ENCODE measurements around the gene INAFM1. TPM values are rescaled to one million over a fixed set of nuclear protein-coding genes. Genes with fewer than 3 reads are reported as not detected.
A peak's percentile ranks its signal among the peaks of the same experiment; 100 is the strongest.

The INAFM1 gene
- total and polyA plus RNA-seq, 9 of the 15 experiments (the other 6 are each of a cell fraction or from before 2014, with no cell fraction given) = 0.71 to 30.9 (median 3.1) TPM

DNA sequence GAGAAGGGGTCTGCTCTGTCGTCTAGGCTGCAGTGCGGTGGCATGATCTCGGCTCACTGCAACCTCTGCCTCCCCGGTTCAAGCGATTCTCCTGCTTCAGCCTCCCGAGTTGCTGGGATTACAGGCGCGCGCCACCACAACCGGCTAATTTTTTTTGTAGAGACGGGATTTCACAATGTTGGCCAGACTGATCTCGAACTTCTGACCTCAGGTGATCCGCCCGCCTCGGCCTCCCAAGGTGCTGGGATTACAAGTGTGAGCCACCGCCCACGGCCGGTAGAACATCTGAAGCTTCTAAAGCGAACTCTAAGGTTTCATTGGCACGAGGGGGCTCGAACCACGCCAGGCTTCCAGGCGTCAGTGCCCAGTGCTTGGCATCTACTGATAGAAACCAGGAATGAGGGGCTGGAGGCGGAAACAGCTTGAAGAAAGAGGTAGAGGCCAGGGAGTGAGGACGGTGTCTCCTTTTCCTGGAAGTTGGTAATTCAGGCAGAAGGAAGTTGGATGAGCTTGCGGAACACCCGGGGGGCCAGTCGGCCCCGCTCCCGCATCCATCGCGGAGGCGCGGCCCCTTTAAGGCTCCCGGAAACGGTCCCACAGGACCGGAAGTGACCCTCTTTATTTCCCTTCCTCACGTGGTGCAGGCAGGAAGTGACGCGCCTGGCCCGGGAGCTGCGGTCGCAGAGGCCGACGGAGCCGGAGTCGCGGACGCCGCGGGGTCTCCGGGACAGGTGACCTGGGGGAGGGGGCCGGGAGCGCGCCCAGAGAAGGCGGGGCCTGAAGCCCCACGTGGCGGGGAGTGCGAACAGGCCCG, 18.6 kb upstream of the INAFM1 start, which contains the start of gene CCDC9 (continued):
- TF ChIP-seq, protein P1, sequence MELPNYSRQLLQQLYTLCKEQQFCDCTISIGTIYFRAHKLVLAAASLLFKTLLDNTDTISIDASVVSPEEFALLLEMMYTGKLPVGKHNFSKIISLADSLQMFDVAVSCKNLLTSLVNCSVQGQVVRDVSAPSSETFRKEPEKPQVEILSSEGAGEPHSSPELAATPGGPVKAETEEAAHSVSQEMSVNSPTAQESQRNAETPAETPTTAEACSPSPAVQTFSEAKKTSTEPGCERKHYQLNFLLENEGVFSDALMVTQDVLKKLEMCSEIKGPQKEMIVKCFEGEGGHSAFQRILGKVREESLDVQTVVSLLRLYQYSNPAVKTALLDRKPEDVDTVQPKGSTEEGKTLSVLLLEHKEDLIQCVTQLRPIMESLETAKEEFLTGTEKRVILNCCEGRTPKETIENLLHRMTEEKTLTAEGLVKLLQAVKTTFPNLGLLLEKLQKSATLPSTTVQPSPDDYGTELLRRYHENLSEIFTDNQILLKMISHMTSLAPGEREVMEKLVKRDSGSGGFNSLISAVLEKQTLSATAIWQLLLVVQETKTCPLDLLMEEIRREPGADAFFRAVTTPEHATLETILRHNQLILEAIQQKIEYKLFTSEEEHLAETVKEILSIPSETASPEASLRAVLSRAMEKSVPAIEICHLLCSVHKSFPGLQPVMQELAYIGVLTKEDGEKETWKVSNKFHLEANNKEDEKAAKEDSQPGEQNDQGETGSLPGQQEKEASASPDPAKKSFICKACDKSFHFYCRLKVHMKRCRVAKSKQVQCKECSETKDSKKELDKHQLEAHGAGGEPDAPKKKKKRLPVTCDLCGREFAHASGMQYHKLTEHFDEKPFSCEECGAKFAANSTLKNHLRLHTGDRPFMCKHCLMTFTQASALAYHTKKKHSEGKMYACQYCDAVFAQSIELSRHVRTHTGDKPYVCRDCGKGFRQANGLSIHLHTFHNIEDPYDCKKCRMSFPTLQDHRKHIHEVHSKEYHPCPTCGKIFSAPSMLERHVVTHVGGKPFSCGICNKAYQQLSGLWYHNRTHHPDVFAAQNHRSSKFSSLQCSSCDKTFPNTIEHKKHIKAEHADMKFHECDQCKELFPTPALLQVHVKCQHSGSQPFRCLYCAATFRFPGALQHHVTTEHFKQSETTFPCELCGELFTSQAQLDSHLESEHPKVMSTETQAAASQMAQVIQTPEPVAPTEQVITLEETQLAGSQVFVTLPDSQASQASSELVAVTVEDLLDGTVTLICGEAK (IDR thresholded peaks at IDR 0.05) = peak; percentile 97
- TF ChIP-seq, protein P1 (CRISPR knock-in tag; IDR thresholded peaks at IDR 0.05) = no peak
- TF ChIP-seq ZNF589 (CRISPR knock-in tag; IDR thresholded peaks at IDR 0.05; ENCODE audit: low read depth) (0 out of 2 replicates have a peak, but pooled peaks have one; percentile 25), ELF2 (CRISPR knock-in tag; IDR thresholded peaks at IDR 0.05) (peak; percentile 80), ESRRA (IDR thresholded peaks at IDR 0.05; ENCODE audit: borderline replicate concordance, low read depth) (peak; percentile 85; the same call in 1 of the 2 replicates), SMARCA5 (IDR thresholded peaks at IDR 0.05) (peak; percentile 84), ILF3 (IDR thresholded peaks at IDR 0.05; ENCODE audit: borderline replicate concordance) (no peak), XRCC5 (IDR thresholded peaks at IDR 0.05; ENCODE audit: low read depth, low read length) (peak; percentile 15; the same call in 1 of the 2 replicates), CBX3 (IDR thresholded peaks at IDR 0.05; ENCODE audit: borderline replicate concordance in 1 of 2, low read length in 2 of 2) (no peak), DIDO1 (tag; IDR thresholded peaks at IDR 0.05; ENCODE audit: low read depth) (no peak), EP300 (IDR thresholded peaks at IDR 0.05; ENCODE audit: low read length) (peak; percentile 34; the same call in 1 of the 2 replicates)
- TF ChIP-seq, protein P2, sequence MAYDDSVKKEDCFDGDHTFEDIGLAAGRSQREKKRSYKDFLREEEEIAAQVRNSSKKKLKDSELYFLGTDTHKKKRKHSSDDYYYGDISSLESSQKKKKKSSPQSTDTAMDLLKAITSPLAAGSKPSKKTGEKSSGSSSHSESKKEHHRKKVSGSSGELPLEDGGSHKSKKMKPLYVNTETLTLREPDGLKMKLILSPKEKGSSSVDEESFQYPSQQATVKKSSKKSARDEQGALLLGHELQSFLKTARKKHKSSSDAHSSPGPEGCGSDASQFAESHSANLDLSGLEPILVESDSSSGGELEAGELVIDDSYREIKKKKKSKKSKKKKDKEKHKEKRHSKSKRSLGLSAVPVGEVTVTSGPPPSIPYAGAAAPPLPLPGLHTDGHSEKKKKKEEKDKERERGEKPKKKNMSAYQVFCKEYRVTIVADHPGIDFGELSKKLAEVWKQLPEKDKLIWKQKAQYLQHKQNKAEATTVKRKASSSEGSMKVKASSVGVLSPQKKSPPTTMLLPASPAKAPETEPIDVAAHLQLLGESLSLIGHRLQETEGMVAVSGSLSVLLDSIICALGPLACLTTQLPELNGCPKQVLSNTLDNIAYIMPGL (CRISPR knock-in tag; IDR thresholded peaks at IDR 0.05) = peak; percentile 74; the same call in 1 of the 2 replicates
- TF ChIP-seq, protein P3, sequence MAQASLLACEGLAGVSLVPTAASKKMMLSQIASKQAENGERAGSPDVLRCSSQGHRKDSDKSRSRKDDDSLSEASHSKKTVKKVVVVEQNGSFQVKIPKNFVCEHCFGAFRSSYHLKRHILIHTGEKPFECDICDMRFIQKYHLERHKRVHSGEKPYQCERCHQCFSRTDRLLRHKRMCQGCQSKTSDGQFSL (CRISPR knock-in tag; IDR thresholded peaks at IDR 0.05) = no peak
- TF ChIP-seq, protein P3 (tag; IDR thresholded peaks at IDR 0.05) = peak in 1 of 2 experiments; percentile 9; a peak in 1 of 4 replicates

All from K562 (cell line).